NB4 (cell line): Measurements from ENCODE around the gene LENEP.

Experiments used
- POLR2A ChIP-seq: IDR thresholded peaks from 2 replicates; pipeline ENCODE4 v1.6.1; 2011; ENCODE audit warnings: mild to moderate bottlenecking; ENCODE audit not compliant: insufficient read length; ENCODE audit errors: extremely low read depth
- TF ChIP-seq, protein P1 (sequence below): IDR thresholded peaks from one replicate; pipeline ENCODE4 v1.5.1; 2012; ENCODE audit warnings: low read depth, low read length

DNA sequence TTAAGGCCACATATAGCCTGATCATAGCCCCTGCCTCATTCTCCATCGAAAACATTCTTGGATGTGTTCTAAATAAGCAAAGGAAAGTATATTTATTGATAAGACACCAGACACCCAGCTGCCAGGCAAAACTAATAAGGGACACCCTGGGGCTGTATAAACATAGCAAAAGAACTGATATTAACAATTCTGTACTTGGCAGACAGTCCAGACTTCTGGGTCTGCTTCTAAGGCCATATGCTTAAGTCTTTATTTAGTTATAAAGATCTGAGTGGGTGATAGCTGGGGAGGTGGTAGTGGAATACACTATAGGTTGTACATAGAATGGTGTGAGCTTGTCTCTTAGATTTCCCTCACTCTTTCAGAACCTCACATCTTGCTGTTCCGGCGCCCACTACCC lies 15.0 kb upstream of the LENEP start:
- TF ChIP-seq POLR2A = no peak
- TF ChIP-seq, protein P1, sequence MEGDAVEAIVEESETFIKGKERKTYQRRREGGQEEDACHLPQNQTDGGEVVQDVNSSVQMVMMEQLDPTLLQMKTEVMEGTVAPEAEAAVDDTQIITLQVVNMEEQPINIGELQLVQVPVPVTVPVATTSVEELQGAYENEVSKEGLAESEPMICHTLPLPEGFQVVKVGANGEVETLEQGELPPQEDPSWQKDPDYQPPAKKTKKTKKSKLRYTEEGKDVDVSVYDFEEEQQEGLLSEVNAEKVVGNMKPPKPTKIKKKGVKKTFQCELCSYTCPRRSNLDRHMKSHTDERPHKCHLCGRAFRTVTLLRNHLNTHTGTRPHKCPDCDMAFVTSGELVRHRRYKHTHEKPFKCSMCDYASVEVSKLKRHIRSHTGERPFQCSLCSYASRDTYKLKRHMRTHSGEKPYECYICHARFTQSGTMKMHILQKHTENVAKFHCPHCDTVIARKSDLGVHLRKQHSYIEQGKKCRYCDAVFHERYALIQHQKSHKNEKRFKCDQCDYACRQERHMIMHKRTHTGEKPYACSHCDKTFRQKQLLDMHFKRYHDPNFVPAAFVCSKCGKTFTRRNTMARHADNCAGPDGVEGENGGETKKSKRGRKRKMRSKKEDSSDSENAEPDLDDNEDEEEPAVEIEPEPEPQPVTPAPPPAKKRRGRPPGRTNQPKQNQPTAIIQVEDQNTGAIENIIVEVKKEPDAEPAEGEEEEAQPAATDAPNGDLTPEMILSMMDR = no peak
